Lower leg skin (tissue), 3 donors: ENCODE measurements around the gene OR4C13.
"Not testable (repeated sequence)": the region's sequence is repeated elsewhere in the genome, so short reads cannot be mapped to it uniquely, and the experiment has no call there.

Source experiments
- POLR2A ChIP-seq, 2 donors: fragments of 450-650 bp; IDR thresholded peaks; one replicate each; pipeline ENCODE4 v1.6.1; 2016 to 2017; ENCODE audit warnings: antibody characterized with exemption in 2 of 2, mild to moderate bottlenecking in 1 of 2, moderate library complexity in 1 of 2
- TF ChIP-seq, protein P1 (sequence below), 3 donors: fragments of 450-650 bp; IDR thresholded peaks; one replicate each; pipeline ENCODE4 v1.5.1; 2016; ENCODE audit warnings: antibody characterized with exemption in 3 of 3, mild to moderate bottlenecking in 3 of 3, moderate library complexity in 2 of 3

GRCh38 chr11:49973439-49973838, 21.2 kb downstream of the OR4C13 start:
- TF ChIP-seq, protein P1, sequence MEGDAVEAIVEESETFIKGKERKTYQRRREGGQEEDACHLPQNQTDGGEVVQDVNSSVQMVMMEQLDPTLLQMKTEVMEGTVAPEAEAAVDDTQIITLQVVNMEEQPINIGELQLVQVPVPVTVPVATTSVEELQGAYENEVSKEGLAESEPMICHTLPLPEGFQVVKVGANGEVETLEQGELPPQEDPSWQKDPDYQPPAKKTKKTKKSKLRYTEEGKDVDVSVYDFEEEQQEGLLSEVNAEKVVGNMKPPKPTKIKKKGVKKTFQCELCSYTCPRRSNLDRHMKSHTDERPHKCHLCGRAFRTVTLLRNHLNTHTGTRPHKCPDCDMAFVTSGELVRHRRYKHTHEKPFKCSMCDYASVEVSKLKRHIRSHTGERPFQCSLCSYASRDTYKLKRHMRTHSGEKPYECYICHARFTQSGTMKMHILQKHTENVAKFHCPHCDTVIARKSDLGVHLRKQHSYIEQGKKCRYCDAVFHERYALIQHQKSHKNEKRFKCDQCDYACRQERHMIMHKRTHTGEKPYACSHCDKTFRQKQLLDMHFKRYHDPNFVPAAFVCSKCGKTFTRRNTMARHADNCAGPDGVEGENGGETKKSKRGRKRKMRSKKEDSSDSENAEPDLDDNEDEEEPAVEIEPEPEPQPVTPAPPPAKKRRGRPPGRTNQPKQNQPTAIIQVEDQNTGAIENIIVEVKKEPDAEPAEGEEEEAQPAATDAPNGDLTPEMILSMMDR (IDR thresholded peaks at IDR 0.05): not testable (repeated sequence)
- TF ChIP-seq POLR2A (IDR thresholded peaks at IDR 0.05): not testable (repeated sequence)
